ENCODE results near the gene PDZRN3. TPM values are rescaled to one million over a fixed set of nuclear protein-coding genes. Genes with fewer than 3 reads are reported as not detected.

PDZRN3 gene
- total and polyA plus RNA-seq, 4 donors, result 33.6 to 86.3 (median 52.6) TPM

GRCh38 chr3:73490453-73491286 is 134.1 kb downstream of the PDZRN3 start:
- ATAC-seq (ENCODE audit: low FRiP score), result peak; percentile 33
- H3K4me3 ChIP-seq (ENCODE audit: low read length in 2 of 2), result no peak overlapping the region
- no peaks in the 10 kb centered on the region for H3K9me3 ChIP-seq (ENCODE audit: control insufficient read depth, low read length)
- H3K4me1 ChIP-seq (ENCODE audit: control insufficient read depth in 1 of 2, insufficient read depth in 2 of 2, low read length in 2 of 2), result peaks cover 12 to 15% of the 10 kb centered on the region in 2 donors
- DNase-seq, result peak in 1 of 2 donors; percentile 65
- intact Hi-C loops (cut with DNase I), result loop anchor here in 1 of 2 donors (10.0 kb wide), 1 partner anchor 266 kb away; no protein-coding TSS in a partner anchor
- WGBS, 2 donors, result 20 to 29% methylated on average over 8 of the region's 8 CpGs
- H3K27me3 ChIP-seq (ENCODE audit: control insufficient read depth in 1 of 2, insufficient read depth in 2 of 2, low read length in 1 of 2), result no peaks in the 10 kb centered on the region
- no peaks in the 10 kb centered on the region for H3K36me3 ChIP-seq (ENCODE audit: control insufficient read depth in 1 of 2, insufficient read depth in 2 of 2, low read length in 1 of 2)
- no peak overlapping the region for H3K27ac ChIP-seq (ENCODE audit: low read depth in 1 of 2, low read length in 2 of 2)

GRCh38 chr3:73485877-73486330 is 138.8 kb downstream of the PDZRN3 start:
- WGBS, 2 donors, result 54 to 61% methylated on average over 4 of the region's 4 CpGs
- ATAC-seq (ENCODE audit: low FRiP score), result no peak
- Histone ChIP-seq H3K4me1 (ENCODE audit: control insufficient read depth in 1 of 2, insufficient read depth in 2 of 2, low read length in 2 of 2) (peaks cover 3 to 11% of the 10 kb centered on the region in 2 donors), H3K27me3 (ENCODE audit: control insufficient read depth in 1 of 2, insufficient read depth in 2 of 2, low read length in 1 of 2) (no peaks in the 10 kb centered on the region), H3K4me3 (ENCODE audit: low read length in 2 of 2) (no peak overlapping the region), H3K27ac (ENCODE audit: low read depth in 1 of 2, low read length in 2 of 2) (no peak overlapping the region), H3K9me3 (ENCODE audit: control insufficient read depth, low read length) (no peaks in the 10 kb centered on the region), H3K36me3 (ENCODE audit: control insufficient read depth in 1 of 2, insufficient read depth in 2 of 2, low read length in 1 of 2) (no peaks in the 10 kb centered on the region)
- DNase-seq, result no peak
- intact Hi-C loops (cut with DNase I), result no loop called here

- H3K27me3 ChIP-seq (ENCODE audit: control insufficient read depth in 1 of 2, insufficient read depth in 2 of 2, low read length in 1 of 2), result no peaks in the 10 kb centered on the region
- H3K9me3 ChIP-seq (ENCODE audit: control insufficient read depth, low read length), result no peaks in the 10 kb centered on the region
- no peak overlapping the region for H3K4me3 ChIP-seq (ENCODE audit: low read length in 2 of 2)
- no peak for ATAC-seq (ENCODE audit: low FRiP score)
- intact Hi-C loops (cut with DNase I), result no loop called here
- DNase-seq, result no peak
- H3K4me1 ChIP-seq (ENCODE audit: control insufficient read depth in 1 of 2, insufficient read depth in 2 of 2, low read length in 2 of 2), result peaks cover 4 to 11% of the 10 kb centered on the region in 2 donors
- 50 to 58% methylated on average over 7 of the region's 7 CpGs for WGBS, 2 donors
- H3K36me3 ChIP-seq (ENCODE audit: control insufficient read depth in 1 of 2, insufficient read depth in 2 of 2, low read length in 1 of 2), result no peaks in the 10 kb centered on the region
- peak overlapping the region in 1 of 2 donors; percentile 9 for H3K27ac ChIP-seq (ENCODE audit: low read depth in 1 of 2, low read length in 2 of 2)
These were observed 140.0 kb downstream of the PDZRN3 start for GRCh38 chr3:73484656-73485248.

GRCh38 chr3:73481888-73482287 is 142.9 kb downstream of the PDZRN3 start:
- no peak overlapping the region for H3K4me3 ChIP-seq (ENCODE audit: low read length in 2 of 2)
- H3K36me3 ChIP-seq (ENCODE audit: control insufficient read depth in 1 of 2, insufficient read depth in 2 of 2, low read length in 1 of 2), result no peaks in the 10 kb centered on the region
- 95 to 99% methylated on average over 3 of the region's 3 CpGs for WGBS, 2 donors
- peaks cover 2 to 13% of the 10 kb centered on the region in 2 donors for H3K4me1 ChIP-seq (ENCODE audit: control insufficient read depth in 1 of 2, insufficient read depth in 2 of 2, low read length in 2 of 2)
- no peaks in the 10 kb centered on the region for H3K9me3 ChIP-seq (ENCODE audit: control insufficient read depth, low read length)
- no peaks in the 10 kb centered on the region for H3K27me3 ChIP-seq (ENCODE audit: control insufficient read depth in 1 of 2, insufficient read depth in 2 of 2, low read length in 1 of 2)
- DNase-seq, result no peak
- no peak for ATAC-seq (ENCODE audit: low FRiP score)
- H3K27ac ChIP-seq (ENCODE audit: low read depth in 1 of 2, low read length in 2 of 2), result no peak overlapping the region
- intact Hi-C loops (cut with DNase I), result no loop called here

GRCh38 chr3:73480187-73480672 is 144.5 kb downstream of the PDZRN3 start:
- Histone ChIP-seq H3K9me3 (ENCODE audit: control insufficient read depth, low read length) (no peaks in the 10 kb centered on the region), H3K27ac (ENCODE audit: low read depth in 1 of 2, low read length in 2 of 2) (no peak overlapping the region), H3K36me3 (ENCODE audit: control insufficient read depth in 1 of 2, insufficient read depth in 2 of 2, low read length in 1 of 2) (no peaks in the 10 kb centered on the region), H3K4me3 (ENCODE audit: low read length in 2 of 2) (no peak overlapping the region), H3K27me3 (ENCODE audit: control insufficient read depth in 1 of 2, insufficient read depth in 2 of 2, low read length in 1 of 2) (no peaks in the 10 kb centered on the region), H3K4me1 (ENCODE audit: control insufficient read depth in 1 of 2, insufficient read depth in 2 of 2, low read length in 2 of 2) (peaks cover 2 to 14% of the 10 kb centered on the region in 2 donors)
- 56 to 75% methylated on average over 3 of the region's 3 CpGs for WGBS, 2 donors
- ATAC-seq (ENCODE audit: low FRiP score), result no peak
- intact Hi-C loops (cut with DNase I), result no loop called here
- DNase-seq, result no peak

- H3K27ac ChIP-seq (ENCODE audit: low read depth in 1 of 2, low read length in 2 of 2), result no peak overlapping the region
These were observed 145.4 kb downstream of the PDZRN3 start for GRCh38 chr3:73479325-73479724.

GRCh38 chr3:73478858-73479257 is 145.9 kb downstream of the PDZRN3 start:
- Histone ChIP-seq H3K4me1 (ENCODE audit: control insufficient read depth in 1 of 2, insufficient read depth in 2 of 2, low read length in 2 of 2) (peaks cover 2 to 18% of the 10 kb centered on the region in 2 donors), H3K27ac (ENCODE audit: low read depth in 1 of 2, low read length in 2 of 2) (no peak overlapping the region), H3K27me3 (ENCODE audit: control insufficient read depth in 1 of 2, insufficient read depth in 2 of 2, low read length in 1 of 2) (no peaks in the 10 kb centered on the region), H3K36me3 (ENCODE audit: control insufficient read depth in 1 of 2, insufficient read depth in 2 of 2, low read length in 1 of 2) (no peaks in the 10 kb centered on the region), H3K4me3 (ENCODE audit: low read length in 2 of 2) (no peak overlapping the region), H3K9me3 (ENCODE audit: control insufficient read depth, low read length) (no peaks in the 10 kb centered on the region)
- DNase-seq (no peak), ATAC-seq (ENCODE audit: low FRiP score) (no peak)
- WGBS, 2 donors, result 64 to 69% methylated on average over 1 of the region's 1 CpG
- intact Hi-C loops (cut with DNase I), result no loop called here

More at GRCh38 chr3:73479325-73479724, 145.4 kb downstream of the PDZRN3 start:
- DNase-seq, result no peak
- Histone ChIP-seq H3K27me3 (ENCODE audit: control insufficient read depth in 1 of 2, insufficient read depth in 2 of 2, low read length in 1 of 2) (no peaks in the 10 kb centered on the region), H3K4me3 (ENCODE audit: low read length in 2 of 2) (no peak overlapping the region), H3K36me3 (ENCODE audit: control insufficient read depth in 1 of 2, insufficient read depth in 2 of 2, low read length in 1 of 2) (no peaks in the 10 kb centered on the region), H3K4me1 (ENCODE audit: control insufficient read depth in 1 of 2, insufficient read depth in 2 of 2, low read length in 2 of 2) (peaks cover 2 to 18% of the 10 kb centered on the region in 2 donors), H3K9me3 (ENCODE audit: control insufficient read depth, low read length) (no peaks in the 10 kb centered on the region)
- WGBS, 2 donors, result 82 to 89% methylated on average over 5 of the region's 5 CpGs
- ATAC-seq (ENCODE audit: low FRiP score), result no peak
- intact Hi-C loops (cut with DNase I), result no loop called here

GRCh38 chr3:73475717-73476116 is 149.0 kb downstream of the PDZRN3 start:
- H3K4me1 ChIP-seq (ENCODE audit: control insufficient read depth in 1 of 2, insufficient read depth in 2 of 2, low read length in 2 of 2), result peaks cover 2 to 17% of the 10 kb centered on the region in 2 donors
- no peaks in the 10 kb centered on the region for H3K36me3 ChIP-seq (ENCODE audit: control insufficient read depth in 1 of 2, insufficient read depth in 2 of 2, low read length in 1 of 2)
- intact Hi-C loops (cut with DNase I), result no loop called here

More at GRCh38 chr3:73475717-73476116, 149.0 kb downstream of the PDZRN3 start:
- no peaks in the 10 kb centered on the region for H3K9me3 ChIP-seq (ENCODE audit: control insufficient read depth, low read length)
- no peak overlapping the region for H3K4me3 ChIP-seq (ENCODE audit: low read length in 2 of 2)
- ATAC-seq (ENCODE audit: low FRiP score) (no peak), DNase-seq (no peak)
- 76 to 79% methylated on average over 2 of the region's 2 CpGs for WGBS, 2 donors
- H3K27me3 ChIP-seq (ENCODE audit: control insufficient read depth in 1 of 2, insufficient read depth in 2 of 2, low read length in 1 of 2), result no peaks in the 10 kb centered on the region
- H3K27ac ChIP-seq (ENCODE audit: low read depth in 1 of 2, low read length in 2 of 2), result no peak overlapping the region

All from aorta (tissue), 5 donors.